IMR-90 (cell line): ENCODE data around the gene ANGPTL4. TPM values are rescaled to one million over a fixed set of nuclear protein-coding genes. Genes with fewer than 3 reads are reported as not detected.

Source experiments
- ATAC-seq: fragments of 200-7000 bp; cut with Tn5 transposase; 2 replicates; pipeline ENCODE4 v1.9.1; 2020; ENCODE audit warnings: low read depth, mild to moderate bottlenecking, moderate library complexity
- BruUV-seq: library from RNA; stranded (reverse); fragments of 400-500 nt; replicated peaks from 2 replicates; lab custom pipeline; 2021; lab: Mats Ljungman, UMichigan
- CTCF ChIA-PET: fragments of 300-600 bp; formaldehyde crosslinking; extraction: SDS; loops from one replicate; lab custom pipeline; 2021; ENCODE audit warnings: antibody characterized with exemption; lab: Yijun Ruan, JAX
- POLR2A ChIA-PET: fragments of 300-600 bp; sonication (Branson Sonifier 250); formaldehyde crosslinking; loops from one replicate; lab custom pipeline; 2022; ENCODE audit warnings: antibody characterized with exemption; ENCODE audit not compliant: unreplicated experiment; lab: Charles Lee
- DNase-seq: peaks from one replicate; pipeline ENCODE4 v3.0.0; 2013
- H2AFZ ChIP-seq: replicated peaks from 2 replicates; pipeline ENCODE3; 2013; ENCODE audit warnings: low read length, mild to moderate bottlenecking; ENCODE audit not compliant: poor library complexity
- H2AK5ac ChIP-seq: 2 replicates; pipeline ENCODE4 v1.6.1; 2013; ENCODE audit warnings: low read depth, low read length, inconsistent platforms
- H2AK9ac ChIP-seq: replicated peaks from 2 replicates; pipeline ENCODE3; 2013; ENCODE audit warnings: mild to moderate bottlenecking, low read depth, low read length, moderate library complexity; ENCODE audit not compliant: poor library complexity
- H2BK120ac ChIP-seq: 2 replicates; pipeline ENCODE4 v1.6.1; 2013; ENCODE audit warnings: low read depth, low read length, inconsistent platforms
- H2BK15ac ChIP-seq: 3 replicates; pipeline ENCODE4 v1.6.1; 2013; ENCODE audit warnings: low read depth, low read length, inconsistent platforms
- H2BK20ac ChIP-seq: 2 replicates; pipeline ENCODE4 v1.6.1; 2013; ENCODE audit warnings: low read depth, mild to moderate bottlenecking, inconsistent platforms, low read length, moderate library complexity
- H2BK5ac ChIP-seq: 2 replicates; pipeline ENCODE4 v1.6.1; 2013; ENCODE audit warnings: mild to moderate bottlenecking, low read depth, low read length, inconsistent platforms; ENCODE audit not compliant: poor library complexity, severe bottlenecking
- H3K14ac ChIP-seq: replicated peaks from 2 replicates; pipeline ENCODE4 v1.6.1; 2013; ENCODE audit warnings: low read depth, low read length, inconsistent platforms
- H3K18ac ChIP-seq: 2 replicates; pipeline ENCODE4 v1.6.1; 2013; ENCODE audit warnings: low read depth, low read length, control low read depth
- H3K23ac ChIP-seq: 2 replicates; pipeline ENCODE4 v1.6.1; 2013; ENCODE audit warnings: low read depth, low read length, inconsistent platforms
- H3K27ac ChIP-seq: 2 replicates; pipeline ENCODE4 v1.5.1; 2013; ENCODE audit warnings: mild to moderate bottlenecking, control low read depth, low read length; ENCODE audit not compliant: insufficient read depth
- H3K27me3 ChIP-seq: 2 replicates; pipeline ENCODE4 v1.6.1; 2013; ENCODE audit warnings: low read length; ENCODE audit not compliant: control insufficient read depth, insufficient read depth
- H3K36me3 ChIP-seq: 2 replicates; pipeline ENCODE4 v1.6.1; 2013; ENCODE audit warnings: low read length, mixed read lengths; ENCODE audit not compliant: control insufficient read depth, insufficient read depth
- H3K4ac ChIP-seq: 2 replicates; pipeline ENCODE4 v1.6.1; 2013; ENCODE audit warnings: low read depth, low read length, inconsistent platforms
- H3K4me1 ChIP-seq: 2 replicates; pipeline ENCODE4 v1.6.1; 2013; ENCODE audit warnings: low read length, mixed read lengths; ENCODE audit not compliant: control insufficient read depth, insufficient read depth
- H3K4me2 ChIP-seq: 2 replicates; pipeline ENCODE4 v1.6.1; 2013; ENCODE audit warnings: low read depth, mild to moderate bottlenecking, control low read depth, low read length, moderate library complexity
- H3K4me3 ChIP-seq: 2 replicates; pipeline ENCODE4 v1.5.1; 2013; ENCODE audit warnings: low read depth, mild to moderate bottlenecking, control low read depth, low read length, moderate library complexity; ENCODE audit not compliant: insufficient read depth
- H3K56ac ChIP-seq: 2 replicates; pipeline ENCODE4 v1.6.1; 2013; ENCODE audit warnings: low read length, inconsistent platforms; ENCODE audit not compliant: insufficient read depth; ENCODE audit errors: extremely low read depth
- H3K79me1 ChIP-seq, 2 experiments: 2 replicates each; pipeline ENCODE4 v1.6.1; 2013; ENCODE audit warnings: low read length in 2 of 2, inconsistent platforms in 1 of 2, low read depth in 1 of 2
- H3K9ac ChIP-seq: 2 replicates; pipeline ENCODE4 v1.6.1; 2013; ENCODE audit warnings: low read depth, low read length, control low read depth
- H3K9me1 ChIP-seq: 2 replicates; pipeline ENCODE4 v1.6.1; 2013; ENCODE audit warnings: low read length, inconsistent platforms; ENCODE audit not compliant: insufficient read depth
- H3K9me3 ChIP-seq: 2 replicates; pipeline ENCODE4 v1.6.1; 2013; ENCODE audit warnings: low read length; ENCODE audit not compliant: control insufficient read depth, insufficient read depth
- H4K20me1 ChIP-seq: 2 replicates; pipeline ENCODE4 v1.6.1; 2013; ENCODE audit warnings: low read length, inconsistent platforms; ENCODE audit not compliant: insufficient read depth
- H4K5ac ChIP-seq: 2 replicates; pipeline ENCODE4 v1.6.1; 2013; ENCODE audit warnings: mild to moderate bottlenecking, low read depth, low read length, control low read depth
- H4K8ac ChIP-seq, 2 experiments: 2 replicates each; pipeline ENCODE4 v1.6.1; 2013; ENCODE audit warnings: low read depth in 2 of 2, low read length in 2 of 2, control low read depth in 1 of 2, inconsistent platforms in 1 of 2
- H4K91ac ChIP-seq: 2 replicates; pipeline ENCODE4 v1.6.1; 2013; ENCODE audit warnings: low read depth, low read length, inconsistent platforms; ENCODE audit not compliant: insufficient read depth
- ELK1 ChIP-seq: fragments of 150-350 bp; IDR thresholded peaks from 2 replicates; pipeline ENCODE4 v1.6.1; 2016; ENCODE audit warnings: low read depth, mild to moderate bottlenecking, low read length, moderate library complexity, borderline replicate concordance
- FOS ChIP-seq: fragments of 150-350 bp; IDR thresholded peaks from 2 replicates; pipeline ENCODE4 v1.6.1; 2016; ENCODE audit warnings: low read depth, low read length
- RCOR1 ChIP-seq: IDR thresholded peaks from 2 replicates; pipeline ENCODE4 v1.6.1; 2012; ENCODE audit warnings: mild to moderate bottlenecking, low read length, improper control_type of control experiment; ENCODE audit not compliant: insufficient replicate concordance
- RFX5 ChIP-seq: IDR thresholded peaks from 2 replicates; pipeline ENCODE4 v1.8.0; 2012; ENCODE audit warnings: low read depth, mild to moderate bottlenecking, low read length, moderate library complexity
- WGBS, 2 experiments: methylation state at CpG; one replicate each; pipeline versions ENCODE4 v1.1.5 to v1.1.7; 2013; ENCODE audit warnings: missing lambda C conversion rate in 2 of 2; ENCODE audit not compliant: insufficient read length in 1 of 2; ENCODE audit errors: extremely low coverage in 2 of 2; 5-methylcytosine and 5-hydroxymethylcytosine counted together
- dilution Hi-C: fragments of 300-500 bp; cut with HindIII; formaldehyde crosslinking; loops from one replicate; pipeline ENCODE4 v1.14.3; 2018; ENCODE audit warnings: low sequenced_read_pairs; ENCODE audit not compliant: unreplicated experiment
- in situ Hi-C: fragments of 300-500 bp; cut with MboI; formaldehyde crosslinking; loops from 3 replicates; pipeline ENCODE4 v1.14.3; 2019; ENCODE audit warnings: low sequenced_read_pairs, inconsistent platforms, mixed read lengths
- intact Hi-C: fragments of 100-400 bp; cut with micrococcal nuclease; formaldehyde crosslinking; loops from 2 replicates; pipeline ENCODE4 v1.10.0; 2022
- polyA plus RNA-seq, 3 experiments: library from polyadenylated mRNA; depleted of rRNA; stranded (reverse); fragments of >200 nt; gene quantifications; 2 replicates each; pipeline ENCODE4 v1.2.3, GENCODE V29; 2012; ENCODE audit warnings: low replicate concordance in 1 of 3
- total RNA-seq: library from RNA; depleted of rRNA; stranded (reverse); fragments of >200 nt; gene quantifications from 2 replicates; pipeline ENCODE4 v1.2.3, GENCODE V29; 2012

The ANGPTL4 gene
- total and polyA plus RNA-seq, 2 of the 4 experiments (the other 2 are of a cell fraction), result 1.4 to 19.1 TPM

DNA sequence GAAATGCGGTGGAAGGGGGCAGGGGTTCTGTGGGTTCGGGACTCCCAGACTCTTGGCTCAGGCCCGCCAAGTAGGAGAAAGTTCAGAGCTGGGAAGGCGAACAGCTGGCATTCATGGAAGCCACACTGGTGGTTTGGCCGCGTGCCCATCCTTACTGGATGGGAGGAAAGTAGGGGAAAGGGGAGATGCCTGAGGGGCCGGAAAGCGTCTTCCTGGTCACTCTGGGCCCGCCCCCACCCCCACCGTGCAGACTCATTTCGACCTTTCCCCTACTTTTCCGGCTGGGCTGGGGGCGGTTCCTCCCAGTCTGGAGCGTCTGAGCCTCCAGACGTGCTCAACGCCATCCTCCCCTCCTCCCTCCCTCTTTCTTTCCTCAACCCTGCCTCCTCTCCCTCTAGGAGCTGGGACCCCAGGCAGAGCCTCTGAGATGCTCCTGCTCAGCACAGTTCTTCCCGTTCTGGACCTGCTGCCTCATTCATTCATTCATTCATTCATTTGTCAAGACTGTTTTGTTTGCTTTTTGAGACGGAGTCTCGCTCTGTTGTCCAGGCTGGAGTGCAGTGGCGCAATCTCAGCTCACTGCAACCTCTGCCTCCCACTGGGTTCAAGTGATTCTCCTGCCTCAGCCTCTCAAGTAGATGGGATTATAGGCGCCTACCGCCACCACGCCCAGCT is 3.5 kb downstream of the ANGPTL4 start (continued):
- peak; percentile 44 for TF ChIP-seq RCOR1
- TF ChIP-seq FOS, result no peak
- TF ChIP-seq RFX5, result no peak

- Histone ChIP-seq H3K23ac (no peak overlapping the region), H3K9ac (no peak overlapping the region), H3K56ac (no peak overlapping the region), H4K5ac (no peak overlapping the region), H3K27ac (no peak overlapping the region), H3K4ac (0 out of 2 replicates have a peak overlapping the region, but pooled peaks have one; percentile 12), H2BK5ac (no peak overlapping the region), H3K9me1 (peaks cover 16% of the 10 kb centered on the region), H3K9me3 (no peaks in the 10 kb centered on the region), H2BK120ac (no peak overlapping the region), H4K8ac (no peak overlapping the region), H2AK9ac (no peak overlapping the region), H2BK20ac (no peak overlapping the region), H3K4me1 (peaks cover 20% of the 10 kb centered on the region), H3K18ac (no peak overlapping the region), H2AK5ac (peak overlapping the region; percentile 13; the same call in 1 of the 2 replicates), H3K36me3 (peaks cover 25% of the 10 kb centered on the region), H4K91ac (0 out of 2 replicates have a peak overlapping the region, but pooled peaks have one; percentile 35), H3K79me1 (peaks cover 8 to 40% of the 10 kb centered on the region in 2 experiments; a peak in 3 of 4 replicates), H3K27me3 (no peaks in the 10 kb centered on the region), H3K14ac (no peak overlapping the region), H4K20me1 (peaks cover 16% of the 10 kb centered on the region), H3K4me2 (no peak overlapping the region), H3K4me3 (no peak overlapping the region), H2BK15ac (no peak overlapping the region), H2AFZ (no peak overlapping the region)
- intact Hi-C loops, result no loop called here
- DNase-seq, result no peak
- in situ Hi-C loops, result no loop called here
- dilution Hi-C loops, result no loop called here
- whole genome bisulfite sequencing, 2 experiments, result 95% methylated on average over 4 of the region's 19 CpGs; no CpG with 5 or more reads in 1 of the 2 experiments
- no peak for ATAC-seq
- no TSS peak for BruUV-seq
- TF ChIP-seq ELK1 (no peak), RCOR1 (no peak)
- ChIA-PET POLR2A (no interaction called here), CTCF (no interaction called here)
Observed at GRCh38 chr19:8370176-8371010, 6.4 kb downstream of the ANGPTL4 start.
